A549 treated with CORT108297 at 1 μM for 4 hours (cell line): ENCODE measurements around the gene LPCAT3. TPM values are rescaled to one million over a fixed set of nuclear protein-coding genes. Genes with fewer than 3 reads are reported as not detected.

Experiments used
- total RNA-seq: library from RNA; stranded (reverse); fragments of 200-300 nt; extraction: Qiagen RNA extraction; gene quantifications from 5 replicates; pipeline ENCODE4 v1.2.3, GENCODE V29; 2022

Gene LPCAT3, protein sequence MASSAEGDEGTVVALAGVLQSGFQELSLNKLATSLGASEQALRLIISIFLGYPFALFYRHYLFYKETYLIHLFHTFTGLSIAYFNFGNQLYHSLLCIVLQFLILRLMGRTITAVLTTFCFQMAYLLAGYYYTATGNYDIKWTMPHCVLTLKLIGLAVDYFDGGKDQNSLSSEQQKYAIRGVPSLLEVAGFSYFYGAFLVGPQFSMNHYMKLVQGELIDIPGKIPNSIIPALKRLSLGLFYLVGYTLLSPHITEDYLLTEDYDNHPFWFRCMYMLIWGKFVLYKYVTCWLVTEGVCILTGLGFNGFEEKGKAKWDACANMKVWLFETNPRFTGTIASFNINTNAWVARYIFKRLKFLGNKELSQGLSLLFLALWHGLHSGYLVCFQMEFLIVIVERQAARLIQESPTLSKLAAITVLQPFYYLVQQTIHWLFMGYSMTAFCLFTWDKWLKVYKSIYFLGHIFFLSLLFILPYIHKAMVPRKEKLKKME
- total RNA-seq: 27.0 to 31.7 TPM (median 28.9 TPM) in 5 replicates

DNA sequence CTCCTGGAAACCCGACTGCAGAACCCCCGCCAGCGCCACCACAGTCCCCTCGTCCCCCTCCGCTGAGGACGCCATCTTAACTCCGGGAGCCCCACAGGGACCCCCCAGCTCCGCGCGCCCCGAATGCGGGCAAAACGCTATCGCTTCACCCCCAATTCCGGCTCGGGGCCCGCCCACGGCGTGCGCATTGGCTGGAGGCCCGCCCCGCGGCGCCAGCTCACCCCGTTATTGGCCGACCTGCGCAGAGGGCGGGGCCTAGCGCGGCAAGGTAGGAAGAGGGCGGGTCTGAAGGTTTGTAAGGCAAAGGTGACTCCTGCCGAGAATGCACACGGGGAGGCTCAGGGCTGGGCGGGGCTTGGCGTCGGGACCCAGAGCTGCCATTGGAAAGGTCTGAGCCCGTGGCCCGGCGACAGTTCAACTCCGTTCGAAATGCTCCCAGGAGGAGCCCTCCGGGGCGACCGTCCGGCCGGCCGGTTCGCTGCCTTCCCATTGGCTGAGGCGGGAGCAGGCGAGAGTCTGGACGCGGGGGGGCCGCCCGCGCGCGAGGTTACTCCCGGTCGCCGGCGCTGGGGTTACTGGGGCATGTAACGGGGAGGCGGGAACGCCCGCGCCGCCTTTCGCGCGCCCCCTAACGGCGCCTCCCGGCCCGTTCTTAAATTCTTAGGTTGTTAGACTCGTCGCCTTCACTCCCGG is at the start of gene LPCAT3:
Gene LPCAT3 (minus strand): TSS at position 127 of the 693 bp plus-strand sequence. CDS start 52 bp downstream, at position 75.

DNA sequence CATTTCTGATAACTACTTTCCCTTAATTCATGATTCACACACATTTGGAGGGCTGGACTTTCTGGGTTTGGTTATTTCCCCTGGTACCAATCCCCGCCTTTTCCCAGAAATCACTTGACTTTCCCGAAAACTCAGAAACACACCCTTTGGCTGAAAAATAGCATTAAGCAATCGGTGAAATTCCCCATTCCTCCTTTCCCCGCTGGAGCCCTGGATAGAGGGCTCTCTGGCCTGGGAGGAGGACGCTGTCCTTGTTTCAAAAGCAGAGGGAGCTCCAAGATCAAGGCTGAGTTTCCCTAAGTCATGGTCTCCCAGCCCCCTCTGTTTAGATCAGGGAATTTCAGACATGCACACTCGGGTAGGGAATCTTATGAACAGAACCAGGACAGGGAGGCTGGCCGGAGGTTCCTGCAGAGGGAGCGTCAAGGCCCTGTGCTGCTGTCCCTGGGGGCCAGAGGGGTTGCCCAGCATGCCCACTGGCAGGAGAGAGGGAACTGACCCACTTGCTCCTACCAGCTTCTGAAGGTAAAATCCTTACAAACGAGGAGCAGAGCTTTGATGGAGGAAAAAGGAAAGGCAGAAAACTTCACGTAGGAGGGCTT is 42.2 kb upstream of the LPCAT3 start, which contains the start of gene C1S:
Gene C1S (plus strand): TSS at position 366 of the 602 bp plus-strand sequence. CDS start 1,195 bp downstream, outside the sequence.

DNA sequence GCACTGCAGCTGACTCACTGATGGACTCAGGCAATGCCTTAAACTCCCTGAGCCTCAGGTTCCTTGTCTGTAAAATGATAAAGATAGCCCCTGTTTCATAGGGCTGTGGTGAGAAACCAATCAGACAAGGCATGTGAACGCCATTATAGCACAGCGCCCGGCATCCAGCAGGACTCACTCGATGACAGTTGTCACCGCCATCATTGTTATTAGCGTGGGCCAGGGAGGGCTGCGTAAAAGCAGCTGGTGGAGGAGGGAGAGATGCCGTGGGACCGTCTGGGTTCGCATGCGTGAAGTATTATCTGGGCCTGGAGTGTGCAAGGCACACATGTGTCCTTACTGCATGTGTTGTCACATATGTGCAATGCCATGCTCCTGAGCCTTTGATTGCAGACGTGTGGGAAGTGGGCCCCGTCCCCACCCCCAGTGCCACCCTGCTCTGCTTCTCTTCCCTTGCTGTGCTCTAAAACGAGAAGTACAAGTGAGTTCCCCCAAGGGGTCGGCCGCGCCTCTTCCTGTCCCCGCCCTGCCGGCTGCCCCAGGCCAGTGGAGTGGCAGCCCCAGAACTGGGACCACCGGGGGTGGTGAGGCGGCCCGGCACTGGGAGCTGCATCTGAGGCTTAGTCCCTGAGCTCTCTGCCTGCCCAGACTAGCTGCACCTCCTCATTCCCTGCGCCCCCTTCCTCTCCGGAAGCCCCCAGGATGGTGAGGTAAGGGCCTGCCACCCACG is 67.3 kb downstream of the LPCAT3 start, which contains the start of gene PTPN6:
Gene PTPN6 (plus strand): TSS at position 546 of the 730 bp plus-strand sequence. CDS start 157 bp downstream, at position 703.

DNA sequence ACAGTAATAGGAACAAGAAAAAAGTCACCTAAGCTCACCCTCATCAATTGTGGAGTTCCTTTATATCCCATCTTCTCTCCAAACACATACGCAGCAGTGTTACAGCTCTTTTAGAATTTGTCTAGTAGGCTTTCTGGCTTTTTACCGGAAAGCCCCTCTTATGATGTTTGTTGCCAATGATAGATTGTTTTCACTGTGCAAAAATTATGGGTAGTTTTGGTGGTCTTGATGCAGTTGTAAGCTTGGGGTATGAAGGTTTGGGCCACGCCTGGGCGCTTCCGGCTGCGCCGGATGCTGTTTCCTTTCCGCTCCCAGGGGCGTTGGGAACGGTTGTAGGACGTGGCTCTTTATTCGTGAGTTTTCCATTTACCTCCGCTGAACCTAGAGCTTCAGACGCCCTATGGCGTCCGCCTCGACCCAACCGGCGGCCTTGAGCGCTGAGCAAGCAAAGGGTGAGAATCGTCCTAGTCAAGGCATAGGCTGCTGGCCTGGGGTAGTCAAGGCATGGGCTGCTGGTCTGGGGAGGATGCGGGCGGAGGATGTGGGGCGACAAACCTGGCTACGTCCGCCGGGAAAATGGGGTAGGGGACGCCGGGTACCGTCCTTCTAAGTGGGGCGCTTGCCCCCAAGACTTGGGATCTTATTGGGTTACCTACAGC is 74.4 kb downstream of the LPCAT3 start, which contains the start of the genes C12orf57 and RNU7-1:
Gene C12orf57 (plus strand): TSS at position 301 of the 659 bp plus-strand sequence. CDS start 100 bp downstream, at position 401.
Gene RNU7-1 (plus strand): TSS at position 95 of the 659 bp plus-strand sequence.

DNA sequence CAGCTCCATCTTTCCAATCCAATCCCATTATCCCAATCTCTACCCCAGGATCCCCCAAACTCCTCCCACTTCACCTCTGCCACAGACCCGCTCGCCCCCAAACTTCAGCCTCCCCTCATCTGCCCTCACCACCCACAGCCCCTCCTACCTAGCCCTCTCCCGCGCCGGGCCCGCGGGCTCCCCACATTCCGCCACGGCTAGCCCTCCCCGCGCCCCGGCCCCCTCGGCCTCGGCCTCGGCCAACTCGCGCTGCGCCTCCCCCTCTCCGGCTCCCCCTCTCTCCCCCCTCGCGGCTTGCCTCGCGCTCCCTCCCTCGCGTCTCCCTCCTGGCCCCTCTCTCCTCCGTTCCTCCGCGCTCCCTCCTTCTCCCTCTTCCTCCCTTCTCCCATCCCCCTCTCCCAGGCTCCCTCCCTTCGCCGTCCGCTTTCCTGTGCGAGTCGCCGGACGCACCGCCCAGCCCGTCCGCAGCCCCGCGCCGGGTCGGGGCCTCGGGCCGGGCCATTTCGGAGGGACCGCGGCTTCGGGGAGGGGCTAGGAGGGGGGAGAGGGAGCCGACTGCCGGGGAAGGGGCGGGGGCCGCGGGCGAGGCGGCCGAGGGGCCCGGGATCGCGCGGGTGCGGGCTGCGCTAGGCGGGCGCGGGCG is 90.8 kb downstream of the LPCAT3 start, which contains the start of gene ATN1:
Gene ATN1 (plus strand): TSS at position 581 of the 643 bp plus-strand sequence. CDS start 6,043 bp downstream, outside the sequence.

Other genes with a start within 250 kb of the LPCAT3 start
- gene LAG3, start 246.0 kb downstream of the LPCAT3 start, total RNA-seq: 0.65 to 2.0 TPM (median 1.3 TPM) in 5 replicates
- 0.03 TPM in 1 of 5 replicates, not detected in the others for gene CD4, start 228.9 kb downstream of the LPCAT3 start, total RNA-seq
- gene GPR162, start 196.7 kb downstream of the LPCAT3 start, total RNA-seq: 0.27 to 0.57 TPM (median 0.42 TPM) in 5 replicates
- 21.7 to 32.2 TPM (median 30.7 TPM) in 5 replicates for gene P3H3, start 190.1 kb downstream of the LPCAT3 start, total RNA-seq
- 0.72 to 3.3 TPM (median 2.2 TPM) in 5 replicates for gene GNB3, start 177.6 kb downstream of the LPCAT3 start, total RNA-seq
- 80.3 to 93.7 TPM (median 82.1 TPM) in 5 replicates for gene CDCA3, start 167.2 kb downstream of the LPCAT3 start, total RNA-seq
- 77.6 to 88.5 TPM (median 80.3 TPM) in 5 replicates for gene USP5, start 166.3 kb downstream of the LPCAT3 start, total RNA-seq
- 1,409 to 1,690 TPM (median 1,628 TPM) in 5 replicates for gene TPI1, start 150.9 kb downstream of the LPCAT3 start, total RNA-seq
- 17.4 to 28.9 TPM (median 28.5 TPM) in 5 replicates for gene SPSB2, start 145.2 kb downstream of the LPCAT3 start, total RNA-seq
- 16.5 to 20.4 TPM (median 16.8 TPM) in 5 replicates for gene LRRC23, start 113.7 kb downstream of the LPCAT3 start, total RNA-seq
- gene ENO2, start 103.9 kb downstream of the LPCAT3 start, total RNA-seq: 41.3 to 46.2 TPM (median 44.7 TPM) in 5 replicates
- gene ATN1, start 90.5 kb downstream of the LPCAT3 start, total RNA-seq: 51.6 to 79.2 TPM (median 76.7 TPM) in 5 replicates
- not detected in 5 replicates for gene RNU7-1, start 74.7 kb downstream of the LPCAT3 start, total RNA-seq
- gene C12orf57, start 74.5 kb downstream of the LPCAT3 start, total RNA-seq: 264 to 326 TPM (median 313 TPM) in 5 replicates
- 9.3 to 14.3 TPM (median 12.6 TPM) in 5 replicates for gene PTPN6, start 67.1 kb downstream of the LPCAT3 start, total RNA-seq
- 293 to 340 TPM (median 337 TPM) in 5 replicates for gene PHB2, start 47.8 kb downstream of the LPCAT3 start, total RNA-seq
- 59.7 to 67.3 TPM (median 63.4 TPM) in 5 replicates for gene EMG1, start 47.6 kb downstream of the LPCAT3 start, total RNA-seq
- 38.3 to 57.7 TPM (median 41.9 TPM) in 5 replicates for gene C1S, start 42.2 kb upstream of the LPCAT3 start, total RNA-seq
- gene C1R, start 74.0 kb upstream of the LPCAT3 start, total RNA-seq: 24.9 to 42.1 TPM (median 27.9 TPM) in 5 replicates
- 8.8 to 14.6 TPM (median 12.2 TPM) in 5 replicates for gene C1RL, start 90.7 kb upstream of the LPCAT3 start, total RNA-seq
- gene RBP5, start 110.4 kb upstream of the LPCAT3 start, total RNA-seq: not detected in 5 replicates
- gene CLSTN3, start 111.9 kb upstream of the LPCAT3 start, total RNA-seq: 10.1 to 17.5 TPM (median 14.3 TPM) in 5 replicates
- 28.2 to 33.0 TPM (median 31.8 TPM) in 5 replicates for gene PEX5, start 171.2 kb upstream of the LPCAT3 start, total RNA-seq